H9 (cell line): Measurements from ENCODE around the gene TCF23. TPM values are rescaled to one million over a fixed set of nuclear protein-coding genes. Genes with fewer than 3 reads are reported as not detected.

Experiments
- DNase-seq: peaks from one replicate; pipeline ENCODE4 v3.0.0-alpha.2; 2017
- H2AFZ ChIP-seq: one replicate; pipeline ENCODE4 v1.6.1; 2013; ENCODE audit warnings: mild to moderate bottlenecking, low read length, control low read depth, moderate library complexity
- H2AK5ac ChIP-seq: 2 replicates; pipeline ENCODE4 v1.6.1; 2013; ENCODE audit warnings: low read length, control low read depth, mixed read lengths; ENCODE audit not compliant: insufficient read length
- H2BK120ac ChIP-seq: one replicate; pipeline ENCODE4 v1.6.1; 2013; ENCODE audit warnings: low read depth, mild to moderate bottlenecking, low read length, control low read depth, inconsistent platforms; ENCODE audit not compliant: poor library complexity, severe bottlenecking
- H2BK12ac ChIP-seq: 2 replicates; pipeline ENCODE4 v1.6.1; 2013; ENCODE audit warnings: low read length, control low read depth, mixed read lengths, low read depth; ENCODE audit not compliant: insufficient read length
- H2BK15ac ChIP-seq: 2 replicates; pipeline ENCODE4 v1.6.1; 2013; ENCODE audit warnings: low read depth, low read length, control low read depth
- H2BK20ac ChIP-seq: one replicate; pipeline ENCODE4 v1.6.1; 2013; ENCODE audit warnings: low read depth, mild to moderate bottlenecking, low read length, control low read depth, inconsistent platforms; ENCODE audit not compliant: poor library complexity, severe bottlenecking
- H2BK5ac ChIP-seq: 2 replicates; pipeline ENCODE4 v1.6.1; 2013; ENCODE audit warnings: low read length, control low read depth, mixed read lengths; ENCODE audit not compliant: insufficient read length
- H3K14ac ChIP-seq: 2 replicates; pipeline ENCODE4 v1.6.1; 2013; ENCODE audit warnings: low read length, control low read depth; ENCODE audit not compliant: insufficient read depth
- H3K18ac ChIP-seq: 2 replicates; pipeline ENCODE4 v1.6.1; 2013; ENCODE audit warnings: low read depth, mild to moderate bottlenecking, mixed read lengths, low read length, control low read depth; ENCODE audit not compliant: insufficient read length
- H3K23ac ChIP-seq: 2 replicates; pipeline ENCODE4 v1.6.1; 2013; ENCODE audit warnings: low read length, control low read depth, mixed read lengths, low read depth; ENCODE audit not compliant: insufficient read length
- H3K23me2 ChIP-seq: 2 replicates; pipeline ENCODE4 v1.6.1; 2013; ENCODE audit warnings: low read depth, mild to moderate bottlenecking, mixed read lengths, low read length, control low read depth; ENCODE audit not compliant: insufficient read length, poor library complexity, severe bottlenecking
- H3K27ac ChIP-seq: 2 replicates; pipeline ENCODE4 v1.5.1; 2013; ENCODE audit warnings: low read length, control low read depth, mixed read lengths, low read depth; ENCODE audit not compliant: insufficient read length
- H3K27me3 ChIP-seq: 2 replicates; pipeline ENCODE4 v1.6.1; 2013; ENCODE audit warnings: low read length, control low read depth, inconsistent platforms; ENCODE audit not compliant: insufficient read depth
- H3K4ac ChIP-seq: 2 replicates; pipeline ENCODE4 v1.6.1; 2013; ENCODE audit warnings: low read depth, mild to moderate bottlenecking, control low read depth, inconsistent platforms, low read length, moderate library complexity
- H3K4me1 ChIP-seq: 2 replicates; pipeline ENCODE4 v1.6.1; 2013; ENCODE audit warnings: low read length, control low read depth, inconsistent platforms; ENCODE audit not compliant: insufficient read depth
- H3K4me2 ChIP-seq: 2 replicates; pipeline ENCODE4 v1.6.1; 2013; ENCODE audit warnings: low read length, control low read depth, mixed read lengths; ENCODE audit not compliant: insufficient read length, insufficient read depth
- H3K56ac ChIP-seq: 2 replicates; pipeline ENCODE4 v1.6.1; 2013; ENCODE audit warnings: low read depth, mild to moderate bottlenecking, mixed read lengths, low read length, control low read depth; ENCODE audit not compliant: insufficient read length
- H3K79me1 ChIP-seq: 2 replicates; pipeline ENCODE4 v1.6.1; 2013; ENCODE audit warnings: low read depth, mild to moderate bottlenecking, moderate library complexity, low read length, control low read depth, inconsistent platforms; ENCODE audit not compliant: insufficient read depth, poor library complexity, severe bottlenecking
- H3K79me2 ChIP-seq: 2 replicates; pipeline ENCODE4 v1.6.1; 2013; ENCODE audit warnings: low read length, control low read depth, inconsistent platforms; ENCODE audit not compliant: insufficient read depth
- H3K9ac ChIP-seq: 2 replicates; pipeline ENCODE4 v1.6.1; 2013; ENCODE audit warnings: low read length, control low read depth, mixed read lengths; ENCODE audit not compliant: insufficient read length; ENCODE audit errors: extremely low read depth
- H3K9me3 ChIP-seq: one replicate; pipeline ENCODE4 v1.6.1; 2013; ENCODE audit warnings: low read depth, low read length, inconsistent platforms; ENCODE audit not compliant: control insufficient read depth
- H3T11ph ChIP-seq: one replicate; pipeline ENCODE4 v1.6.1; 2013; ENCODE audit warnings: mild to moderate bottlenecking, low read length, control low read depth, inconsistent platforms
- H4K20me1 ChIP-seq: one replicate; pipeline ENCODE4 v1.6.1; 2013; ENCODE audit not compliant: control insufficient read depth, insufficient read length, insufficient read depth
- H4K5ac ChIP-seq: 2 replicates; pipeline ENCODE4 v1.6.1; 2013; ENCODE audit warnings: low read depth, mild to moderate bottlenecking, mixed read lengths, low read length, control low read depth; ENCODE audit not compliant: insufficient read length
- H4K8ac ChIP-seq: replicated peaks from 2 replicates; pipeline ENCODE4 v1.6.1; 2013; ENCODE audit warnings: low read length, control low read depth, mixed read lengths, low read depth; ENCODE audit not compliant: insufficient read length
- H4K91ac ChIP-seq: 2 replicates; pipeline ENCODE4 v1.6.1; 2013; ENCODE audit warnings: low read depth, mild to moderate bottlenecking, moderate library complexity, mixed read lengths, low read length, control low read depth; ENCODE audit not compliant: insufficient read length
- H3K27ac Mint-ChIP-seq, 3 experiments: 2 replicates in 2 of 3; 3 replicates in 1 of 3; pipeline ENCODE4 v1.8.0; 2020 to 2021; ENCODE audit warnings: mixed read lengths in 3 of 3, mild to moderate bottlenecking in 1 of 3, moderate library complexity in 1 of 3
- H3K27me3 Mint-ChIP-seq: 2 replicates; pipeline ENCODE4 v1.8.0; 2021; ENCODE audit warnings: low read depth, mild to moderate bottlenecking, moderate library complexity, mixed read lengths
- H3K36me3 Mint-ChIP-seq, 3 experiments: 2 replicates in 2 of 3; 3 replicates in 1 of 3; pipeline ENCODE4 v1.8.0; 2020 to 2021; ENCODE audit warnings: low read depth in 3 of 3, mixed read lengths in 3 of 3; ENCODE audit not compliant: insufficient read depth in 1 of 3
- H3K4me1 Mint-ChIP-seq, 2 experiments: 2 replicates each; pipeline ENCODE4 v1.8.0; 2020; ENCODE audit warnings: mixed read lengths in 2 of 2
- H3K4me3 Mint-ChIP-seq, 2 experiments: 2 replicates in 1 of 2; 3 replicates in 1 of 2; pipeline ENCODE4 v1.8.0; 2020 to 2021; ENCODE audit warnings: mild to moderate bottlenecking in 2 of 2, mixed read lengths in 2 of 2, moderate library complexity in 1 of 2
- H3K9me3 Mint-ChIP-seq, 2 experiments: 2 replicates in 1 of 2; 3 replicates in 1 of 2; pipeline ENCODE4 v1.8.0; 2020; ENCODE audit warnings: mild to moderate bottlenecking in 2 of 2, mixed read lengths in 2 of 2, moderate library complexity in 1 of 2
- WGBS: extraction: QIAGEN DNeasy Blood & Tissue Kit; methylation state at CpG from one replicate; pipeline ENCODE4 v1.1.7; 2013; ENCODE audit warnings: missing lambda C conversion rate, low lambda C conversion rate, mixed read lengths; ENCODE audit not compliant: insufficient read length; ENCODE audit errors: extremely low coverage; 5-methylcytosine and 5-hydroxymethylcytosine counted together
- long read RNA-seq: library from polyadenylated mRNA; unstranded; transcript quantifications from one replicate; pipeline ENCODE4 v2.0.0, GENCODE V29; 2020
- total RNA-seq: library from RNA; stranded (reverse); gene quantifications from 2 replicates; pipeline ENCODE4 v1.2.1, GENCODE V29; 2021
- TF ChIP-seq, protein P1 (sequence below): fragments of 200-600 bp; sonication (generic); conservative IDR thresholded peaks from 3 replicates; pipeline ENCODE4 v1.8.0; 2021; ENCODE audit warnings: antibody characterized with exemption, mild to moderate bottlenecking

TCF23 gene
- not detected in 2 replicates for total RNA-seq
- long read RNA-seq = 0 reads

DNA sequence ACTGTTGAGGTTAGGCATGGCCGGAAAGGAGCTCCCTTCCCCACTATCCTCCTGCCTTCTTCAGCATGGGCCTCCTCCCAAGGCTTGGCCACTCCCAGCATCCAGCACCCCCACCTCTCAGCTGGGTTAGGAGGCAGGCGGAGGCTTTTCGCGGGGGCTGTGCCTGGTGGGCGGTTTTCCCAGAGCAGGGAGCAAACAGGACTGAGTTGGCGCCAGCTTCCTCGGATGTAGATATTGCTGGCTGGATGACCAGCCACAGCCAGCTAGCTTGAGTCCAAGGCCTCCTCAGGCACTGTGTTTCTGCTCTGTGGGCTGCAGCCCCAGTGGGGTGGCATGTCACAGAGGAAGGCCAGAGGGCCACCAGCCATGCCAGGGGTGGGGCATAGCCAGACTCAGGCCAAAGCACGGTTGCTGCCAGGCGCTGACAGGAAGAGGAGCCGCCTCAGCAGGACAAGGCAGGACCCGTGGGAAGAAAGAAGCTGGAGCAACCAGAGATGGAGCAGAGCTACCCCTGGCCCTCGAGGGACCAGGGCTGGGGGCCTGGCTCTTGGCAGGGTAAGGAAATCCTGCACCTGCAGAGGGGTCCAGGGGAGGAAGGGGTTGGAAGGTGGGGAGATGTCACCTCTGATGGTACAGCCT is at the start of gene TCF23:
Gene TCF23 (plus strand): TSS at position 204 of the 639 bp plus-strand sequence. CDS start 130 bp downstream, at position 334.
- no peak within 1 kb of the TSS for H4K5ac ChIP-seq
- H3K9me3 ChIP-seq = no peaks in the 10 kb centered on the region
- H3K4me1 ChIP-seq = no peaks in the 10 kb centered on the region
- no peak within 1 kb of the TSS for H2BK5ac ChIP-seq
- H3K9ac ChIP-seq = no peak within 1 kb of the TSS
- H3K4me2 ChIP-seq = no peak within 1 kb of the TSS
- no peak within 1 kb of the TSS for H4K91ac ChIP-seq
- no peak within 1 kb of the TSS for H3K56ac ChIP-seq
- H4K8ac ChIP-seq = no peak within 1 kb of the TSS
- H2BK120ac ChIP-seq = no peak within 1 kb of the TSS
- no peaks in the 10 kb centered on the region for H4K20me1 ChIP-seq
- TF ChIP-seq, protein P1, sequence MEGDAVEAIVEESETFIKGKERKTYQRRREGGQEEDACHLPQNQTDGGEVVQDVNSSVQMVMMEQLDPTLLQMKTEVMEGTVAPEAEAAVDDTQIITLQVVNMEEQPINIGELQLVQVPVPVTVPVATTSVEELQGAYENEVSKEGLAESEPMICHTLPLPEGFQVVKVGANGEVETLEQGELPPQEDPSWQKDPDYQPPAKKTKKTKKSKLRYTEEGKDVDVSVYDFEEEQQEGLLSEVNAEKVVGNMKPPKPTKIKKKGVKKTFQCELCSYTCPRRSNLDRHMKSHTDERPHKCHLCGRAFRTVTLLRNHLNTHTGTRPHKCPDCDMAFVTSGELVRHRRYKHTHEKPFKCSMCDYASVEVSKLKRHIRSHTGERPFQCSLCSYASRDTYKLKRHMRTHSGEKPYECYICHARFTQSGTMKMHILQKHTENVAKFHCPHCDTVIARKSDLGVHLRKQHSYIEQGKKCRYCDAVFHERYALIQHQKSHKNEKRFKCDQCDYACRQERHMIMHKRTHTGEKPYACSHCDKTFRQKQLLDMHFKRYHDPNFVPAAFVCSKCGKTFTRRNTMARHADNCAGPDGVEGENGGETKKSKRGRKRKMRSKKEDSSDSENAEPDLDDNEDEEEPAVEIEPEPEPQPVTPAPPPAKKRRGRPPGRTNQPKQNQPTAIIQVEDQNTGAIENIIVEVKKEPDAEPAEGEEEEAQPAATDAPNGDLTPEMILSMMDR = no peak
- no peaks in the 10 kb centered on the region for H3K27me3 ChIP-seq
- H3K27ac ChIP-seq = no peak within 1 kb of the TSS
- no peaks in the 10 kb centered on the region for H3K23me2 ChIP-seq
- H3K79me2 ChIP-seq = no peaks in the 10 kb centered on the region
- Mint-ChIP-seq H3K4me1 (peaks cover 0 to 2% of the 10 kb centered on the region in 2 experiments; a peak in 1 of 4 replicates), H3K9me3 (peaks cover 0 to 2% of the 10 kb centered on the region in 2 experiments; a peak in 2 of 5 replicates), H3K4me3 (no peak within 1 kb of the TSS; a peak in 1 of 5 replicates), H3K27ac (no peak within 1 kb of the TSS), H3K27me3 (peaks cover under 1% of the 10 kb centered on the region; the same call in 1 of the 2 replicates), H3K36me3 (no peaks in the 10 kb centered on the region)
- H3T11ph ChIP-seq = no peak within 1 kb of the TSS
- H3K4ac ChIP-seq = no peak within 1 kb of the TSS
- no peak within 1 kb of the TSS; the same call in 1 of the 2 replicates for H3K14ac ChIP-seq
- DNase-seq = no peak
- H3K79me1 ChIP-seq = no peaks in the 10 kb centered on the region
- H2AK5ac ChIP-seq = no peak within 1 kb of the TSS
- no peak within 1 kb of the TSS for H3K23ac ChIP-seq
- no peak within 1 kb of the TSS for H3K18ac ChIP-seq
- H2BK12ac ChIP-seq = no peak within 1 kb of the TSS
- no peak within 1 kb of the TSS for H2BK20ac ChIP-seq
- no CpG with 5 or more reads among the region's 12 CpGs for WGBS
- H2AFZ ChIP-seq = no peak within 1 kb of the TSS
- no peak within 1 kb of the TSS for H2BK15ac ChIP-seq
